Measurements from ENCODE around the gene NEO1.

- TF ChIP-seq CTCF (optimal IDR thresholded peaks at IDR 0.05 in 1 of 3, IDR thresholded peaks at IDR 0.05 in 1 of 3, conservative IDR thresholded peaks at IDR 0.05 in 1 of 3; ENCODE audit: extremely low read depth in 1 of 3, insufficient read depth in 2 of 3, low read length in 3 of 3) (no peak), EZH2 (IDR thresholded peaks at IDR 0.05; ENCODE audit: low read length) (no peak)
Measured at GRCh38 chr15:73334086-73334485, 281.8 kb downstream of the NEO1 start.

Measured in keratinocyte (primary cell).